Trophoblast cell (in vitro differentiated cells and primary cell): ENCODE measurements around the gene WBP1.

ENCODE experiments used
- DNase-seq, 2 donors: peaks; one replicate each; pipeline ENCODE4 v3.0.0-alpha.2; 2016
- H2AFZ ChIP-seq: 2 replicates; pipeline ENCODE4 v1.6.1; 2013; ENCODE audit warnings: low read length, moderate library complexity, mild to moderate bottlenecking; ENCODE audit not compliant: insufficient read depth, poor library complexity
- H2AK5ac ChIP-seq: 2 replicates; pipeline ENCODE4 v1.6.1; 2013; ENCODE audit warnings: mild to moderate bottlenecking, low read length
- H2BK120ac ChIP-seq: 2 replicates; pipeline ENCODE4 v1.6.1; 2013; ENCODE audit warnings: low read length, mild to moderate bottlenecking, moderate library complexity; ENCODE audit not compliant: insufficient read depth, poor library complexity
- H2BK12ac ChIP-seq: 2 replicates; pipeline ENCODE4 v1.6.1; 2013; ENCODE audit warnings: mild to moderate bottlenecking, low read length, moderate library complexity
- H2BK5ac ChIP-seq: 2 replicates; pipeline ENCODE4 v1.6.1; 2013; ENCODE audit warnings: low read length, low read depth, moderate library complexity, mild to moderate bottlenecking; ENCODE audit not compliant: poor library complexity
- H3K14ac ChIP-seq: 2 replicates; pipeline ENCODE4 v1.6.1; 2013; ENCODE audit warnings: mild to moderate bottlenecking, low read length
- H3K18ac ChIP-seq: 2 replicates; pipeline ENCODE4 v1.6.1; 2013; ENCODE audit warnings: mild to moderate bottlenecking, low read length
- H3K23ac ChIP-seq: 2 replicates; pipeline ENCODE4 v1.6.1; 2013; ENCODE audit warnings: low read length
- H3K27ac ChIP-seq: 2 replicates; pipeline ENCODE4 v1.5.1; 2013; ENCODE audit warnings: low read depth, mild to moderate bottlenecking, inconsistent platforms, low read length, moderate library complexity
- H3K27me3 ChIP-seq: 2 replicates; pipeline ENCODE4 v1.6.1; 2013; ENCODE audit warnings: inconsistent platforms, mild to moderate bottlenecking, low read length, moderate library complexity; ENCODE audit not compliant: insufficient read depth
- H3K36me3 ChIP-seq, 2 experiments: 1 replicate in 1 of 2; 2 replicates in 1 of 2; pipeline ENCODE4 v1.6.1; 2013; ENCODE audit warnings: low read length in 2 of 2, mild to moderate bottlenecking in 2 of 2, moderate library complexity in 1 of 2; ENCODE audit not compliant: insufficient read depth in 2 of 2, control insufficient read depth in 1 of 2
- H3K4ac ChIP-seq: 2 replicates; pipeline ENCODE4 v1.6.1; 2013; ENCODE audit warnings: low read depth, mild to moderate bottlenecking, low read length, moderate library complexity
- H3K4me1 ChIP-seq, 2 experiments: 1 replicate in 1 of 2; 2 replicates in 1 of 2; pipeline ENCODE4 v1.6.1; 2013; ENCODE audit warnings: low read length in 2 of 2, mild to moderate bottlenecking in 2 of 2, moderate library complexity in 1 of 2; ENCODE audit not compliant: insufficient read depth in 2 of 2, control insufficient read depth in 1 of 2
- H3K4me2 ChIP-seq: 2 replicates; pipeline ENCODE4 v1.6.1; 2013; ENCODE audit warnings: inconsistent platforms, mild to moderate bottlenecking, low read length, moderate library complexity
- H3K4me3 ChIP-seq: 2 replicates; pipeline ENCODE4 v1.5.1; 2013; ENCODE audit warnings: mild to moderate bottlenecking, low read depth, low read length, inconsistent platforms
- H3K79me1 ChIP-seq: one replicate; pipeline ENCODE4 v1.6.1; 2013; ENCODE audit warnings: low read length
- H3K79me2 ChIP-seq: 2 replicates; pipeline ENCODE4 v1.6.1; 2013; ENCODE audit warnings: low read length, mild to moderate bottlenecking; ENCODE audit not compliant: control insufficient read depth, insufficient read depth, poor library complexity
- H3K9ac ChIP-seq: 2 replicates; pipeline ENCODE4 v1.6.1; 2013; ENCODE audit warnings: mild to moderate bottlenecking, low read length
- H3K9me3 ChIP-seq: 2 replicates; pipeline ENCODE4 v1.6.1; 2013; ENCODE audit warnings: low read depth, mild to moderate bottlenecking, control low read depth, inconsistent platforms, low read length; ENCODE audit not compliant: insufficient read depth
- H4K12ac ChIP-seq: 2 replicates; pipeline ENCODE4 v1.6.1; 2013; ENCODE audit warnings: low read depth, mild to moderate bottlenecking, low read length, moderate library complexity
- H4K8ac ChIP-seq: 2 replicates; pipeline ENCODE4 v1.6.1; 2013; ENCODE audit warnings: low read depth, mild to moderate bottlenecking, low read length, moderate library complexity
- H4K91ac ChIP-seq: one replicate; pipeline ENCODE4 v1.6.1; 2013; ENCODE audit warnings: low read depth, mild to moderate bottlenecking, low read length, moderate library complexity
- WGBS: extraction: QIAGEN DNeasy Blood & Tissue Kit; methylation state at CpG from one replicate; pipeline ENCODE4 v1.1.7; 2013; ENCODE audit warnings: missing lambda C conversion rate; ENCODE audit not compliant: insufficient read length, insufficient coverage; ENCODE audit errors: extremely low coverage; 5-methylcytosine and 5-hydroxymethylcytosine counted together

Gene WBP1

GRCh38 chr2:74503506-74504475 lies 45.6 kb downstream of the WBP1 start:
- Histone ChIP-seq H2AFZ (peak overlapping the region; percentile 30), H2AK5ac (peak overlapping the region; percentile 42), H3K79me2 (peaks cover 16% of the 10 kb centered on the region), H3K4me3 (peak overlapping the region; percentile 4), H2BK120ac (peak overlapping the region; percentile 70), H4K12ac (peak overlapping the region; percentile 86), H3K14ac (peak overlapping the region; percentile 86), H3K4ac (peak overlapping the region; percentile 71), H4K8ac (peak overlapping the region; percentile 94), H3K4me2 (peak overlapping the region; percentile 87), H3K27me3 (peaks cover 51% of the 10 kb centered on the region), H3K4me1 (peaks cover 23 to 28% of the 10 kb centered on the region in 2 experiments), H3K18ac (peak overlapping the region; percentile 28), H3K36me3 (peaks cover 8 to 11% of the 10 kb centered on the region in 2 experiments), H2BK5ac (no peak overlapping the region), H3K9me3 (peaks cover 2% of the 10 kb centered on the region), H3K79me1 (peaks cover 28% of the 10 kb centered on the region), H3K23ac (no peak overlapping the region), H4K91ac (peak overlapping the region; percentile 81), H2BK12ac (no peak overlapping the region), H3K27ac (no peak overlapping the region), H3K9ac (no peak overlapping the region)
- WGBS, result no CpG with 5 or more reads among the region's 45 CpGs
- DNase-seq, result no peak

- Histone ChIP-seq H2BK5ac (no peak overlapping the region), H3K27ac (no peak overlapping the region), H2AK5ac (no peak overlapping the region), H3K14ac (no peak overlapping the region), H3K4me3 (no peak overlapping the region), H3K79me2 (peaks cover 16% of the 10 kb centered on the region), H3K4me1 (peaks cover 19 to 24% of the 10 kb centered on the region in 2 experiments), H3K4me2 (no peak overlapping the region), H3K23ac (no peak overlapping the region), H3K9me3 (peaks cover 2% of the 10 kb centered on the region), H3K79me1 (peaks cover 28% of the 10 kb centered on the region), H3K18ac (no peak overlapping the region), H3K36me3 (peaks cover 8 to 11% of the 10 kb centered on the region in 2 experiments), H4K12ac (no peak overlapping the region), H2AFZ (no peak overlapping the region), H2BK12ac (no peak overlapping the region), H3K27me3 (peaks cover 43% of the 10 kb centered on the region), H4K8ac (no peak overlapping the region), H4K91ac (no peak overlapping the region), H2BK120ac (no peak overlapping the region), H3K9ac (no peak overlapping the region), H3K4ac (no peak overlapping the region)
- no CpG with 5 or more reads among the region's 3 CpGs for WGBS
- DNase-seq, result no peak
These were observed 46.4 kb downstream of the WBP1 start for GRCh38 chr2:74504591-74504990.

- Histone ChIP-seq H3K14ac (no peak overlapping the region), H3K9ac (no peak overlapping the region), H4K12ac (no peak overlapping the region), H4K8ac (no peak overlapping the region), H3K4me3 (no peak overlapping the region), H2BK12ac (no peak overlapping the region), H4K91ac (no peak overlapping the region), H3K9me3 (peaks cover 2% of the 10 kb centered on the region), H3K18ac (no peak overlapping the region), H3K4ac (no peak overlapping the region), H2BK5ac (no peak overlapping the region), H3K27me3 (peaks cover 39% of the 10 kb centered on the region), H2BK120ac (no peak overlapping the region), H3K4me2 (no peak overlapping the region), H2AK5ac (no peak overlapping the region), H3K79me1 (peaks cover 28% of the 10 kb centered on the region), H3K79me2 (peaks cover 16% of the 10 kb centered on the region), H3K23ac (no peak overlapping the region), H3K27ac (no peak overlapping the region), H2AFZ (no peak overlapping the region), H3K4me1 (peaks cover 19 to 24% of the 10 kb centered on the region in 2 experiments), H3K36me3 (peaks cover 8 to 11% of the 10 kb centered on the region in 2 experiments)
- DNase-seq, result no peak
- no CpG with 5 or more reads among the region's 14 CpGs for WGBS
These were observed 47.4 kb downstream of the WBP1 start for GRCh38 chr2:74505448-74506246.

GRCh38 chr2:74507145-74507925 lies 49.1 kb downstream of the WBP1 start, which contains the start of gene PCGF1:
TSS of gene PCGF1 (minus strand) at chr2:74507695. CDS start at chr2:74507668, 27 bp downstream.
- H3K18ac ChIP-seq, result peak within 1 kb of the TSS; percentile 97
- H3K27ac ChIP-seq, result peak within 1 kb of the TSS; percentile 98
- no peak within 1 kb of the TSS for H3K23ac ChIP-seq
- peak within 1 kb of the TSS; percentile 99 for H3K14ac ChIP-seq
- H2AK5ac ChIP-seq, result peak within 1 kb of the TSS; percentile 80
- H3K4me2 ChIP-seq, result peak within 1 kb of the TSS; percentile 95
- peak within 1 kb of the TSS; percentile 99 for H4K91ac ChIP-seq
- H2AFZ ChIP-seq, result peak within 1 kb of the TSS; percentile 98
- H3K4ac ChIP-seq, result peak within 1 kb of the TSS; percentile 88
- H3K79me2 ChIP-seq, result peaks cover 16% of the 10 kb centered on the region
- peaks cover 8 to 11% of the 10 kb centered on the region in 2 experiments for H3K36me3 ChIP-seq
- H3K4me3 ChIP-seq, result peak within 1 kb of the TSS; percentile 98
- H2BK120ac ChIP-seq, result peak within 1 kb of the TSS; percentile 94
- H3K79me1 ChIP-seq, result peaks cover 27% of the 10 kb centered on the region
- peak within 1 kb of the TSS; percentile 96 for H3K9ac ChIP-seq
- peak within 1 kb of the TSS; percentile 95 for H2BK5ac ChIP-seq
- peak within 1 kb of the TSS; percentile 7 for H2BK12ac ChIP-seq
- H4K8ac ChIP-seq, result peak within 1 kb of the TSS; percentile 98
- H3K4me1 ChIP-seq, result peaks cover 19 to 20% of the 10 kb centered on the region in 2 experiments
- peak within 1 kb of the TSS; percentile 93 for H4K12ac ChIP-seq
- peaks cover 36% of the 10 kb centered on the region for H3K27me3 ChIP-seq
- no CpG with 5 or more reads among the region's 56 CpGs for WGBS
- H3K9me3 ChIP-seq, result peaks cover 2% of the 10 kb centered on the region
- DNase-seq, result peak; percentile 99 to 100
